Measurements from ENCODE around the gene KCNQ1.

GRCh38 chr11:2423157-2424025 lies 21.4 kb upstream of the KCNQ1 start:
- TF ChIP-seq POLR2A (IDR thresholded peaks at IDR 0.05; ENCODE audit: low read depth, low read length) = no peak
- TF ChIP-seq, protein P1, sequence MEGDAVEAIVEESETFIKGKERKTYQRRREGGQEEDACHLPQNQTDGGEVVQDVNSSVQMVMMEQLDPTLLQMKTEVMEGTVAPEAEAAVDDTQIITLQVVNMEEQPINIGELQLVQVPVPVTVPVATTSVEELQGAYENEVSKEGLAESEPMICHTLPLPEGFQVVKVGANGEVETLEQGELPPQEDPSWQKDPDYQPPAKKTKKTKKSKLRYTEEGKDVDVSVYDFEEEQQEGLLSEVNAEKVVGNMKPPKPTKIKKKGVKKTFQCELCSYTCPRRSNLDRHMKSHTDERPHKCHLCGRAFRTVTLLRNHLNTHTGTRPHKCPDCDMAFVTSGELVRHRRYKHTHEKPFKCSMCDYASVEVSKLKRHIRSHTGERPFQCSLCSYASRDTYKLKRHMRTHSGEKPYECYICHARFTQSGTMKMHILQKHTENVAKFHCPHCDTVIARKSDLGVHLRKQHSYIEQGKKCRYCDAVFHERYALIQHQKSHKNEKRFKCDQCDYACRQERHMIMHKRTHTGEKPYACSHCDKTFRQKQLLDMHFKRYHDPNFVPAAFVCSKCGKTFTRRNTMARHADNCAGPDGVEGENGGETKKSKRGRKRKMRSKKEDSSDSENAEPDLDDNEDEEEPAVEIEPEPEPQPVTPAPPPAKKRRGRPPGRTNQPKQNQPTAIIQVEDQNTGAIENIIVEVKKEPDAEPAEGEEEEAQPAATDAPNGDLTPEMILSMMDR (IDR thresholded peaks at IDR 0.05; ENCODE audit: extremely low read depth in 1 of 2, insufficient read depth in 1 of 2, low read depth in 1 of 2, low read length in 2 of 2) = no peak
- TF ChIP-seq GATA2 (IDR thresholded peaks at IDR 0.05; ENCODE audit: insufficient read depth, insufficient read length, low read depth, low read length) = no peak
